GM12864 (cell line): Measurements from ENCODE around the gene TRIM69.
A peak's percentile ranks its signal among the peaks of the same experiment; 100 is the strongest.
"Not testable (repeated sequence)": the region's sequence is repeated elsewhere in the genome, so short reads cannot be mapped to it uniquely, and the experiment has no call there.

ENCODE experiments used
- DNase-seq: peaks from one replicate; pipeline ENCODE4 v3.0.0-alpha.2; 2011; ENCODE audit warnings: low read depth
- H3K4me3 ChIP-seq: 2 replicates; pipeline ENCODE4 v1.5.1; 2011; ENCODE audit warnings: mild to moderate bottlenecking, low read depth, low read length, control low read depth
- TF ChIP-seq, protein P1 (sequence below): IDR thresholded peaks from 2 replicates; pipeline ENCODE4 v1.5.1; 2011; ENCODE audit warnings: low read depth, mild to moderate bottlenecking, moderate library complexity, low read length, control low read depth, inconsistent platforms; ENCODE audit errors: missing control alignments

TRIM69 gene

DNA sequence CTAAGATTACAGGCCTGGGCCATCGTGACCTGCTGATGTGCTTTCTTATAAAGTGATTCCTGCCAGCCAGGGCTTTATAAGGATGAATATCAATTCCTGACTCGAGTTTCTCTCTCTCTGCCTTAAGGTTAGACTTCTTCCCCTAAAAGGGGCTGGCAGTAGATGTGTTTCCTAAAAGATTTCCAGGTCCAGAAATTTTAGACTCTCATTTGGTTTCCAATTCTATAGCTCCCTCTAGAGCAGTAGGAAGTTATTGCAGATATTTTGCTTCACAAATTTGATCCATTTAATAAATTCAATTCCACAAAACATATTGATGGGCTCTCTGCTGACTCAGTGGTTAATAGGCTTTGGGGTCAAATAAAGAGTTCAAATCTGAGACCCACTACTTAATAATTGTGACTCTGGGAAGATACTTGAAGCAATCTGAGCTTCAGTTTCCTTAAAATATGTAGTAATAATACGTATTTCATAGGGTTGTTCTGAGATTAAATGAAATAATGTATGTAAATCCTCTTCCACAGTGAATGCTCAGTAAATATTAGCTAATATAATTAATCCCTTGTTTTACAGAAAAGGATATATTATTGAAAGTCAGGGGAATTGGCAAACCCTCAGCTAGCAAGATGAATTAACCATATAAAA lies 2.1 kb downstream of the TRIM69 start:
- peak overlapping the region; percentile 59; the same call in 1 of the 2 replicates for H3K4me3 ChIP-seq
- TF ChIP-seq, protein P1, sequence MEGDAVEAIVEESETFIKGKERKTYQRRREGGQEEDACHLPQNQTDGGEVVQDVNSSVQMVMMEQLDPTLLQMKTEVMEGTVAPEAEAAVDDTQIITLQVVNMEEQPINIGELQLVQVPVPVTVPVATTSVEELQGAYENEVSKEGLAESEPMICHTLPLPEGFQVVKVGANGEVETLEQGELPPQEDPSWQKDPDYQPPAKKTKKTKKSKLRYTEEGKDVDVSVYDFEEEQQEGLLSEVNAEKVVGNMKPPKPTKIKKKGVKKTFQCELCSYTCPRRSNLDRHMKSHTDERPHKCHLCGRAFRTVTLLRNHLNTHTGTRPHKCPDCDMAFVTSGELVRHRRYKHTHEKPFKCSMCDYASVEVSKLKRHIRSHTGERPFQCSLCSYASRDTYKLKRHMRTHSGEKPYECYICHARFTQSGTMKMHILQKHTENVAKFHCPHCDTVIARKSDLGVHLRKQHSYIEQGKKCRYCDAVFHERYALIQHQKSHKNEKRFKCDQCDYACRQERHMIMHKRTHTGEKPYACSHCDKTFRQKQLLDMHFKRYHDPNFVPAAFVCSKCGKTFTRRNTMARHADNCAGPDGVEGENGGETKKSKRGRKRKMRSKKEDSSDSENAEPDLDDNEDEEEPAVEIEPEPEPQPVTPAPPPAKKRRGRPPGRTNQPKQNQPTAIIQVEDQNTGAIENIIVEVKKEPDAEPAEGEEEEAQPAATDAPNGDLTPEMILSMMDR: peak; percentile 58
- DNase-seq: no peak

DNA sequence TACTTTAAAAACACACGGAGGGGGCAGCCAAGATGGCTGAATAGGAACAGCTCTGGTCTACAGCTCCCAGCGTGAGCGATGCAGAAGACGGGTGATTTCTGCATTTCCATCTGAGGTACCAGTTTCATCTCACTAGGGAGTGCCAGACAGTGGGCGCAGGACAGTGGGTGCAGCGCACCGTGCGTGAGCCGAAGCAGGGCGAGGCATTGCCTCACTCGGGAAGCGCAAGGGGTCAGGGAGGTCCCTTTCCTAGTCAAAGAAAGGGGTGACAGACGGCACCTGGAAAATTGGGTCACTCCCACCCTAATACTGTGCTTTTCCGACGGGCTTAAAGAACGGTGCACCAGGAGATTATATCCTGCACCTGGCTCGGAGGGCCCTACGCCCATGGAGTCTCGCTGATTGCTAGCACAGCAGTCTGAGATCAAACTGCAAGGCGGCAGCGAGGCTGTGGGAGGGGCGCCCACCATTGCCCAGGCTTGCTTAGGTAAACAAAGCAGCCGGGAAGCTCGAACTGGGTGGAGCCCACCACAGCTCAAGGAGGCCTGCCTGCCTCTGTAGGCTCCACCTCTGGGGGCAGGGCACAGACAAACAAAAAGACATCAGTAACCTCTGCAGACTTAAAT lies 3.0 kb downstream of the TRIM69 start:
- not testable (repeated sequence) for H3K4me3 ChIP-seq, DNase-seq

DNA sequence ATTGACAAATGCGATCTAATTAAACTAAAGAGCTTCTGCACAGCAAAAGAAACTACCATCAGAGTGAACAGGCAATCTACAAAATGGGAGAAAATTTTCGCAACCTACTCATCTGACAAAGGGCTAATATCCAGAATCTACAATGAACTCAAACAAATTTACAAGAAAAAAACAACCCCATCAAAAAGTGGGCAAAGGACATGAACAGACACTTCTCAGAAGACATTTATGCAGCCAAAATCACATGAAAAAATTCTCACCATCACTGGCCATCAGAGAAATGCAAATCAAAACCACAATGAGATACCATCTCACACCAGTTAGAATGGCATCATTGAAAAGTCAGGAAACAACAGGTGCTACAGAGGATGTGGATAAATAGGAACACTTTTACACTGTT lies 7.1 kb downstream of the TRIM69 start:
- not testable (repeated sequence) for H3K4me3 ChIP-seq, DNase-seq

DNA sequence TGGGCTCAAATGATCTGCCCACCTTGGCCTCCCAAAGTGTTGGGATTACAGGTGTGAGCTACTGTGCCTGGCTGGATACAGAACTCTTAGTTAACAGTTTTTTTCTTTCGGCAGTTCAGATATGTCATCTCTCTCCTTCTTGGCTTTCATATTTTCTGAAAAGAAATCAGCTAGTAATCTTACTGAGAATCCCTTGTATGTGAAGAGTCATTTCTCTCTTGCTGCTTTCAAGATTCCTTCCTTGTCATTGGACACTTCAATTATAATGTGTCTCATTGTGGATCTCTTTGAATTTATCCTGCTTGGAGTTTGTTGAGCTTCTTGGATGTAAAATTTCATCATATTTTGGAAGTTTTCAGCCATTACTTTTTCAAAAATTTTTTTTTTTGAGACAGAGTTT lies 17.0 kb downstream of the TRIM69 start:
- TF ChIP-seq, protein P1: no peak
- no peak for DNase-seq
- H3K4me3 ChIP-seq: no peak overlapping the region

DNA sequence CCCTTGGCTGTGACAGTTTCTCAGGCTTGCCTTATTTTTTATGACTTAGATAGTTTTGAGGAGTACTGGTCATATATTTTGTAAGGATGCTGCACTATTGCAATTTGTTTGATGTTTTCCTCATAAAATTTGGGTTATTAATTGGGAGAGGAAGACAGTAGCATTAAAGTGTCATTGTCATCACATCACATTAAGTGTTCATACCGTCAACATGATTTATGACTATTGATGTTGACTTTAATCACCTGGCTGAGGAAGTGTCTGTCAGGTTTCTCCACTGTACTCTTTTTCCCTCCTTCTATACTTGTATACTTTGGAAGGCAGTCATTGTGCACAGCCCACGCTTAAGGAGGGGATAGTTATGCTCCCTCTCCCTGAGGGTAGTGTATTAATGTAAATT lies 26.9 kb downstream of the TRIM69 start:
- DNase-seq: no peak
- TF ChIP-seq, protein P1: no peak
- no peak overlapping the region for H3K4me3 ChIP-seq

DNA sequence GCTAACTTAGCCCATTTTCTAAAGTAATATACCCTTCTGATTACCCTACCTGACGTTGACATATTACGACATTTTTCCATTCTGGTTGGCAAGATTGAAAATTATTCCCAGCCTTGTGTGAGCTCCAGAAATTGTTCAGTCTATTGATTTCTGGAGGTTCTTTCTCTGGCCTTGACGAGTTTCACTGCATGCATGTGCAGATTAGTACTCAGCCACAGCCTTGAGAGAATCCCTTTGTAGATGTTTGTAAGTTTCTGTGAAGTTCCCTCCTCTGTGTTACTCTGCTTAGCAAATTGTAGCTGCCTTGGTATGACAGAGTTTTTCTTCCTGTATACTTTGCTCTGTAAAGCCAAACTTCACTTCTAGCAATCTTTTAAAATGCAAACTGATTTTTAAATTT lies 27.5 kb downstream of the TRIM69 start:
- no peak for DNase-seq
- TF ChIP-seq, protein P1: no peak
- no peak overlapping the region for H3K4me3 ChIP-seq

DNA sequence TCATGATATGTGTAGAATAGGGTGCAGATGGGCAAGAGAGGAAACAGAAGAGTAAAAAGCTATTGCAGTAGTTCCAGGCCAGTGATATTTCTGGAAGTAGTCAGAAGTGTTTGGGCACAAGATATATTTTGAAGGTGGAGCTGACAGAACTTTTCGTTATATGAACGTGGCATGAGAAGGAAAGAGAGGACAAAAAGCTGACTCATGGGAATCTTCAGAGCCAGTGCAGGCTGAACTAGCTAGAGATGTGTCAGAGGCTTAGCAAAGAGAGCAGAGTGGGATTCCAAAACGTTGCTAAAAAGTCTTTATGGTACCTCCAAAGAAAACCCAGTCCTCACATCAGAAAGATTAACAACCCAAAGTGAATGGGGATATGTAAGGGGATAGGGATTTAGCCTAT lies 28.7 kb downstream of the TRIM69 start:
- no peak for DNase-seq
- TF ChIP-seq, protein P1: no peak
- no peak overlapping the region for H3K4me3 ChIP-seq

DNA sequence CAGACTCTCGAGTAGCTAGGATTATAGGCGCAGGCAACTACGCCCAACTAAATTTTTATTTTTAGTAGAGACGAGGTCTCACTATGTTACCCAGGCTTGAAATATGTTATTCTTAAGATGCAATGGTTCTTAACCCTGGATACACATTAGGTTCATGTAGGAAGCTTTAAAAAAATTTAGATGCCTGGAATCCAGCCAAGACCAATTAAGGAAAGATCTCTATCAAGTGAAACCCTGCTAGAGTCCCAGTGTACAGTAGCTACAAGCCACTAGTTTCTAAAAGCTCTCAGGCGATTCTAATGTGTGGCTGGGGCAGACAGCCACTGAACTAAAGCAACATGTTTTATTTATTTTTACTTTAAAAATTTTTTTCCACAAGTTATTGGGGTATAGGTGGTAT lies 33.2 kb downstream of the TRIM69 start:
- H3K4me3 ChIP-seq: no peak overlapping the region
- DNase-seq: no peak
- TF ChIP-seq, protein P1: no peak

DNA sequence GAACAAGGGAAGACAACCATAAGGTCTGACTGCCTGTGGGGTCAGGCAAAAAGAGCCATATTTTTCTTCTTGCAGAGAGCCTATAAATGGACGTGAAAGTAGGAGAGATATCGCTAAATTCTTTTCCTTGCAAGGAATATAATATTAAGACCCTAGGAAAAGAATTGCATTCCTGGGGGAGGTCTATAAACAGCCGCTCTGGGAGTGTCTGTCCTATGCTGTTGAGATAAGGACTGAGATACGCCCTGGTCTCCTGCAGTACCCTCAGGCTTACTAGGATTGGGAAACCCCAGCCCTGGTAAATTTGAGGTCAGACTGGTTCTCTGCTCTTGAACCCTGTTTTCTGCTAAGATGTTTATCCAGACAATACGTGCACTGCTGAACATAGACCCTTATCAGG lies 34.4 kb downstream of the TRIM69 start:
- not testable (repeated sequence) for DNase-seq, H3K4me3 ChIP-seq
